MCF 10A (cell line): ENCODE data around the gene SSR2. TPM values are rescaled to one million over a fixed set of nuclear protein-coding genes. Genes with fewer than 3 reads are reported as not detected.

Experiments
- BruUV-seq: library from RNA; stranded (reverse); fragments of 400-500 nt; replicated peaks from 2 replicates; lab custom pipeline; 2021; lab: Mats Ljungman, UMichigan
- CTCF ChIA-PET: fragments of 300-600 bp; sonication (Branson Sonifier 250); formaldehyde crosslinking; extraction: SDS; loops from one replicate; lab custom pipeline; 2021; ENCODE audit warnings: antibody characterized with exemption, inconsistent platforms; lab: Yijun Ruan, JAX
- POLR2A ChIA-PET: fragments of 300-600, 350-650 bp; sonication (Branson Sonifier 250); formaldehyde crosslinking; extraction: SDS; loops from one replicate; lab custom pipeline; 2020; ENCODE audit warnings: antibody characterized with exemption, inconsistent platforms; lab: Yijun Ruan, JAX
- DNase-seq: peaks from one replicate; pipeline ENCODE4 v3.0.0-alpha.2; 2018; ENCODE audit not compliant: unreplicated experiment
- H3K27ac Mint-ChIP-seq: one replicate; pipeline ENCODE4 v1.8.0; 2022; ENCODE audit warnings: mild to moderate bottlenecking, low read depth, mixed read lengths; ENCODE audit not compliant: unreplicated experiment
- H3K27me3 Mint-ChIP-seq: one replicate; pipeline ENCODE4 v1.8.0; 2022; ENCODE audit warnings: mixed read lengths; ENCODE audit not compliant: insufficient read depth, unreplicated experiment
- H3K36me3 Mint-ChIP-seq: one replicate; pipeline ENCODE4 v1.8.0; 2022; ENCODE audit warnings: mild to moderate bottlenecking, moderate library complexity, mixed read lengths; ENCODE audit not compliant: insufficient read depth, unreplicated experiment
- H3K4me1 Mint-ChIP-seq: one replicate; pipeline ENCODE4 v1.8.0; 2022; ENCODE audit warnings: mixed read lengths; ENCODE audit not compliant: insufficient read depth, unreplicated experiment
- H3K4me3 Mint-ChIP-seq: one replicate; pipeline ENCODE4 v1.8.0; 2022; ENCODE audit warnings: mild to moderate bottlenecking, moderate library complexity, mixed read lengths; ENCODE audit not compliant: unreplicated experiment
- H3K9me3 Mint-ChIP-seq: one replicate; pipeline ENCODE4 v1.8.0; 2022; ENCODE audit warnings: mixed read lengths; ENCODE audit not compliant: unreplicated experiment
- CTCF ChIP-seq: fragments of 200-600 bp; IDR thresholded peaks from one replicate; pipeline ENCODE4 v1.8.0; 2022; ENCODE audit warnings: antibody characterized with exemption, mild to moderate bottlenecking; ENCODE audit not compliant: unreplicated experiment
- intact Hi-C: fragments of 100-400 bp; cut with micrococcal nuclease; formaldehyde crosslinking; loops from 2 replicates; pipeline ENCODE4 v1.14.1; 2022
- total RNA-seq: library from RNA; stranded (reverse); gene quantifications from 2 replicates; pipeline ENCODE4 v1.2.3, GENCODE V29; 2022

Gene SSR2
- total RNA-seq, 1 experiment from 2014 or later = 477 TPM

DNA sequence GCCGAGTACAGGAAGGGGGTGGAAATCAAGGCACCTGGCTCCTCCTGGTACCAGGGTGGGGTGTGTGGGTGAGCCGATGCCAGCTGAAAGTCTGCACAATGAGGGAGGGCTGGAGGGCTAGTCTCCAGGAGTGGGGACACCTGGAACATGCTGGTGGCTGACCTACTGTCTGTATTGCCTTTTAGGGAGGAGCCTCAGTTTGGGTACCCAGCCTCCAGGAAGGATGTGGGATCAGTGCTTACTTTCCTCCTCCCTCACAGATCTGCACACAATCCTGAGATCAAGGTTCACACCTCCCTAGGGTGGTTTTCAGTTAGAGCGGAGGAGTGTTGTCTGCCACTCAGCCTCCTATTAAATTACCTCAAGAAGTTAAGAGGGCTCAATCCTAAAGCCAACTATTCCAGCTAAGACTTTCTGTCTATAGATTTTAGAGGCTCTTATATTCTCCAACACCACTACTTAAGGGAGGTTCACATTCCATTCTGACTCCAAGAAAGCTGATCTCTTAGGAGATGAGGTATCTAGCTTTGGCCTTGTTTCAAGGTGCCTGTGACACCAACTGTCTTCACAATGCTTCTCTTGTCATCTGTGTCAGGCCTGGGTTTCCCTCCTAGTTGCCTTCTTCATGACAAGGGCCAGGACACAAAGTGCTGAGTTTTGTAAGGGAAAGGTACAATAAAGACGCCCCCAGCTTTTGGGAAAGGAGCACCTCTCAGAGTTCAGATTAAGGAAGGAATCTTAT lies 15.7 kb downstream of the SSR2 start:
- BruUV-seq = no TSS peak
- H3K27ac Mint-ChIP-seq = no peak overlapping the region
- CTCF ChIA-PET = interaction anchor here (0.7 to 7.9 kb wide), 6 partner anchors 15 to 754 kb away, joined by 3 to 71 read pairs (median 5); partner anchors contain the start of gene SSR2

DNA sequence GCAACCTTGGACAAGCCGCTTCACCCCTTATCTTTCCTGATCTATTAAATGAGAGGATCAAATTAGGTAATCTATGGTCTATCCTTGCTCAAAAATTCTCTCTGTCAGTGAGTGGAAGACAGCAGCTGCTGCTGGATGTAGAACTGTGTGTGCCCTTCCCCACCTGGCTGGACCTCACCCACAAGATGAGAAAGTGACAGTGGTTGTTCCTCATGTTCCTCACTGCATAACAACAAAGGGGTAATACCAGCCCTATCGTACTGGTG lies 16.9 kb downstream of the SSR2 start:
- intact Hi-C loops = loop anchor here (2.0 to 5.0 kb wide), 2 partner anchors 51 to 373 kb away; partner anchors contain the start of gene LAMTOR2
- Mint-ChIP-seq H3K9me3 (no peaks in the 10 kb centered on the region), H3K36me3 (peaks cover 19% of the 10 kb centered on the region), H3K27me3 (no peaks in the 10 kb centered on the region), H3K27ac (peak overlapping the region; percentile 94), H3K4me1 (peaks cover 41% of the 10 kb centered on the region), H3K4me3 (peak overlapping the region; percentile 74)
- POLR2A ChIA-PET = interaction anchor here (0.7 to 6.0 kb wide), 21 partner anchors 11 to 279 kb away, joined by 3 to 61 read pairs (median 5); partner anchors contain the start of genes ARHGEF2, KHDC4, PMF1 and SMG5
- TF ChIP-seq CTCF = no peak
- BruUV-seq = no TSS peak
- DNase-seq = no peak
- CTCF ChIA-PET = interaction anchor here (0.6 to 7.9 kb wide), 12 partner anchors 13 to 224 kb away, joined by 3 to 71 read pairs (median 6); partner anchors contain the start of gene LAMTOR2

More for the DNA sequence above, 15.7 kb downstream of the SSR2 start:
- POLR2A ChIA-PET = interaction anchor here (0.5 to 6.0 kb wide), 6 partner anchors 10 to 1867 kb away, joined by 6 to 61 read pairs (median 35); partner anchors contain the start of genes ARHGEF2, KHDC4 and SSR2
- no peaks in the 10 kb centered on the region for H3K9me3 Mint-ChIP-seq
- peaks cover 30% of the 10 kb centered on the region for H3K36me3 Mint-ChIP-seq
- intact Hi-C loops = loop anchor here (5.0 kb wide), 1 partner anchor 372 kb away; no protein-coding TSS in a partner anchor
- H3K27me3 Mint-ChIP-seq = no peaks in the 10 kb centered on the region
- H3K4me3 Mint-ChIP-seq = no peak overlapping the region
- TF ChIP-seq CTCF = no peak
- H3K4me1 Mint-ChIP-seq = peaks cover 41% of the 10 kb centered on the region
- no peak for DNase-seq

GRCh38 chr1:156002188-156002911 lies 18.4 kb downstream of the SSR2 start:
- Mint-ChIP-seq H3K4me3 (peak overlapping the region; percentile 74), H3K27ac (peak overlapping the region; percentile 94), H3K4me1 (peaks cover 41% of the 10 kb centered on the region), H3K27me3 (no peaks in the 10 kb centered on the region), H3K36me3 (peaks cover 4% of the 10 kb centered on the region), H3K9me3 (no peaks in the 10 kb centered on the region)
- no peak for TF ChIP-seq CTCF
- DNase-seq = no peak
- POLR2A ChIA-PET = interaction anchor here (0.6 to 6.0 kb wide), 16 partner anchors 8 to 280 kb away, joined by 3 to 61 read pairs (median 5); partner anchors contain the start of genes ARHGEF2, KHDC4, SMG5 and SSR2
- CTCF ChIA-PET = interaction anchor here (0.5 to 7.9 kb wide), 21 partner anchors 12 to 795 kb away, joined by 3 to 71 read pairs (median 5); partner anchors contain the start of gene PMF1
- BruUV-seq = no TSS peak
- intact Hi-C loops = loop anchor here (1.0 to 5.0 kb wide), 3 partner anchors 52 to 375 kb away; partner anchors contain the start of gene LAMTOR2
